H9 (cell line): ENCODE measurements around the gene TRIM61. TPM values are rescaled to one million over a fixed set of nuclear protein-coding genes. Genes with fewer than 3 reads are reported as not detected.

ENCODE experiments used
- DNase-seq: peaks from one replicate; pipeline ENCODE4 v3.0.0-alpha.2; 2017
- H2AFZ ChIP-seq: one replicate; pipeline ENCODE4 v1.6.1; 2013; ENCODE audit warnings: mild to moderate bottlenecking, low read length, control low read depth, moderate library complexity
- H2AK5ac ChIP-seq: 2 replicates; pipeline ENCODE4 v1.6.1; 2013; ENCODE audit warnings: low read length, control low read depth, mixed read lengths; ENCODE audit not compliant: insufficient read length
- H2BK120ac ChIP-seq: one replicate; pipeline ENCODE4 v1.6.1; 2013; ENCODE audit warnings: low read depth, mild to moderate bottlenecking, low read length, control low read depth, inconsistent platforms; ENCODE audit not compliant: poor library complexity, severe bottlenecking
- H2BK12ac ChIP-seq: 2 replicates; pipeline ENCODE4 v1.6.1; 2013; ENCODE audit warnings: low read length, control low read depth, mixed read lengths, low read depth; ENCODE audit not compliant: insufficient read length
- H2BK15ac ChIP-seq: 2 replicates; pipeline ENCODE4 v1.6.1; 2013; ENCODE audit warnings: low read depth, low read length, control low read depth
- H2BK20ac ChIP-seq: one replicate; pipeline ENCODE4 v1.6.1; 2013; ENCODE audit warnings: low read depth, mild to moderate bottlenecking, low read length, control low read depth, inconsistent platforms; ENCODE audit not compliant: poor library complexity, severe bottlenecking
- H2BK5ac ChIP-seq: 2 replicates; pipeline ENCODE4 v1.6.1; 2013; ENCODE audit warnings: low read length, control low read depth, mixed read lengths; ENCODE audit not compliant: insufficient read length
- H3K14ac ChIP-seq: 2 replicates; pipeline ENCODE4 v1.6.1; 2013; ENCODE audit warnings: low read length, control low read depth; ENCODE audit not compliant: insufficient read depth
- H3K18ac ChIP-seq: 2 replicates; pipeline ENCODE4 v1.6.1; 2013; ENCODE audit warnings: low read depth, mild to moderate bottlenecking, mixed read lengths, low read length, control low read depth; ENCODE audit not compliant: insufficient read length
- H3K23ac ChIP-seq: 2 replicates; pipeline ENCODE4 v1.6.1; 2013; ENCODE audit warnings: low read length, control low read depth, mixed read lengths, low read depth; ENCODE audit not compliant: insufficient read length
- H3K23me2 ChIP-seq: 2 replicates; pipeline ENCODE4 v1.6.1; 2013; ENCODE audit warnings: low read depth, mild to moderate bottlenecking, mixed read lengths, low read length, control low read depth; ENCODE audit not compliant: insufficient read length, poor library complexity, severe bottlenecking
- H3K27ac ChIP-seq: 2 replicates; pipeline ENCODE4 v1.5.1; 2013; ENCODE audit warnings: low read length, control low read depth, mixed read lengths, low read depth; ENCODE audit not compliant: insufficient read length
- H3K27me3 ChIP-seq: 2 replicates; pipeline ENCODE4 v1.6.1; 2013; ENCODE audit warnings: low read length, control low read depth, inconsistent platforms; ENCODE audit not compliant: insufficient read depth
- H3K4ac ChIP-seq: 2 replicates; pipeline ENCODE4 v1.6.1; 2013; ENCODE audit warnings: low read depth, mild to moderate bottlenecking, control low read depth, inconsistent platforms, low read length, moderate library complexity
- H3K4me1 ChIP-seq: 2 replicates; pipeline ENCODE4 v1.6.1; 2013; ENCODE audit warnings: low read length, control low read depth, inconsistent platforms; ENCODE audit not compliant: insufficient read depth
- H3K4me2 ChIP-seq: 2 replicates; pipeline ENCODE4 v1.6.1; 2013; ENCODE audit warnings: low read length, control low read depth, mixed read lengths; ENCODE audit not compliant: insufficient read length, insufficient read depth
- H3K56ac ChIP-seq: 2 replicates; pipeline ENCODE4 v1.6.1; 2013; ENCODE audit warnings: low read depth, mild to moderate bottlenecking, mixed read lengths, low read length, control low read depth; ENCODE audit not compliant: insufficient read length
- H3K79me1 ChIP-seq: 2 replicates; pipeline ENCODE4 v1.6.1; 2013; ENCODE audit warnings: low read depth, mild to moderate bottlenecking, moderate library complexity, low read length, control low read depth, inconsistent platforms; ENCODE audit not compliant: insufficient read depth, poor library complexity, severe bottlenecking
- H3K79me2 ChIP-seq: 2 replicates; pipeline ENCODE4 v1.6.1; 2013; ENCODE audit warnings: low read length, control low read depth, inconsistent platforms; ENCODE audit not compliant: insufficient read depth
- H3K9ac ChIP-seq: 2 replicates; pipeline ENCODE4 v1.6.1; 2013; ENCODE audit warnings: low read length, control low read depth, mixed read lengths; ENCODE audit not compliant: insufficient read length; ENCODE audit errors: extremely low read depth
- H3K9me3 ChIP-seq: one replicate; pipeline ENCODE4 v1.6.1; 2013; ENCODE audit warnings: low read depth, low read length, inconsistent platforms; ENCODE audit not compliant: control insufficient read depth
- H3T11ph ChIP-seq: one replicate; pipeline ENCODE4 v1.6.1; 2013; ENCODE audit warnings: mild to moderate bottlenecking, low read length, control low read depth, inconsistent platforms
- H4K20me1 ChIP-seq: one replicate; pipeline ENCODE4 v1.6.1; 2013; ENCODE audit not compliant: control insufficient read depth, insufficient read length, insufficient read depth
- H4K5ac ChIP-seq: 2 replicates; pipeline ENCODE4 v1.6.1; 2013; ENCODE audit warnings: low read depth, mild to moderate bottlenecking, mixed read lengths, low read length, control low read depth; ENCODE audit not compliant: insufficient read length
- H4K8ac ChIP-seq: replicated peaks from 2 replicates; pipeline ENCODE4 v1.6.1; 2013; ENCODE audit warnings: low read length, control low read depth, mixed read lengths, low read depth; ENCODE audit not compliant: insufficient read length
- H4K91ac ChIP-seq: 2 replicates; pipeline ENCODE4 v1.6.1; 2013; ENCODE audit warnings: low read depth, mild to moderate bottlenecking, moderate library complexity, mixed read lengths, low read length, control low read depth; ENCODE audit not compliant: insufficient read length
- H3K27ac Mint-ChIP-seq, 3 experiments: 2 replicates in 2 of 3; 3 replicates in 1 of 3; pipeline ENCODE4 v1.8.0; 2020 to 2021; ENCODE audit warnings: mixed read lengths in 3 of 3, mild to moderate bottlenecking in 1 of 3, moderate library complexity in 1 of 3
- H3K27me3 Mint-ChIP-seq: 2 replicates; pipeline ENCODE4 v1.8.0; 2021; ENCODE audit warnings: low read depth, mild to moderate bottlenecking, moderate library complexity, mixed read lengths
- H3K36me3 Mint-ChIP-seq, 3 experiments: 2 replicates in 2 of 3; 3 replicates in 1 of 3; pipeline ENCODE4 v1.8.0; 2020 to 2021; ENCODE audit warnings: low read depth in 3 of 3, mixed read lengths in 3 of 3; ENCODE audit not compliant: insufficient read depth in 1 of 3
- H3K4me1 Mint-ChIP-seq, 2 experiments: 2 replicates each; pipeline ENCODE4 v1.8.0; 2020; ENCODE audit warnings: mixed read lengths in 2 of 2
- H3K4me3 Mint-ChIP-seq, 2 experiments: 2 replicates in 1 of 2; 3 replicates in 1 of 2; pipeline ENCODE4 v1.8.0; 2020 to 2021; ENCODE audit warnings: mild to moderate bottlenecking in 2 of 2, mixed read lengths in 2 of 2, moderate library complexity in 1 of 2
- H3K9me3 Mint-ChIP-seq, 2 experiments: 2 replicates in 1 of 2; 3 replicates in 1 of 2; pipeline ENCODE4 v1.8.0; 2020; ENCODE audit warnings: mild to moderate bottlenecking in 2 of 2, mixed read lengths in 2 of 2, moderate library complexity in 1 of 2
- CTCF ChIP-seq: fragments of 200-600 bp; sonication (generic); conservative IDR thresholded peaks from 3 replicates; pipeline ENCODE4 v1.8.0; 2021; ENCODE audit warnings: antibody characterized with exemption, mild to moderate bottlenecking
- WGBS: extraction: QIAGEN DNeasy Blood & Tissue Kit; methylation state at CpG from one replicate; pipeline ENCODE4 v1.1.7; 2013; ENCODE audit warnings: missing lambda C conversion rate, low lambda C conversion rate, mixed read lengths; ENCODE audit not compliant: insufficient read length; ENCODE audit errors: extremely low coverage; 5-methylcytosine and 5-hydroxymethylcytosine counted together
- total RNA-seq: library from RNA; stranded (reverse); gene quantifications from 2 replicates; pipeline ENCODE4 v1.2.1, GENCODE V29; 2021

TRIM61 gene
- total RNA-seq, 1 experiment from 2014 or later, result 0.52 TPM

GRCh38 chr4:164918956-164919355 lies 58.5 kb downstream of the TRIM61 start:
- Mint-ChIP-seq H3K27ac (no peak overlapping the region), H3K27me3 (no peaks in the 10 kb centered on the region), H3K4me1 (peaks cover 2% of the 10 kb centered on the region in 2 experiments; a peak in 3 of 4 replicates), H3K9me3 (no peaks in the 10 kb centered on the region), H3K4me3 (no peak overlapping the region), H3K36me3 (no peaks in the 10 kb centered on the region)
- H2BK12ac ChIP-seq, result no peak overlapping the region
- H4K20me1 ChIP-seq, result no peaks in the 10 kb centered on the region
- H4K8ac ChIP-seq, result no peak overlapping the region
- no peak overlapping the region for H2BK20ac ChIP-seq
- no peak overlapping the region for H3K27ac ChIP-seq
- no peak overlapping the region for H3K23ac ChIP-seq
- H3K4me2 ChIP-seq, result no peak overlapping the region
- H4K5ac ChIP-seq, result no peak overlapping the region
- no peak overlapping the region for H2AK5ac ChIP-seq
- H3K27me3 ChIP-seq, result no peaks in the 10 kb centered on the region
- H4K91ac ChIP-seq, result no peak overlapping the region
- no peak overlapping the region for H2BK120ac ChIP-seq
- H3K4me1 ChIP-seq, result no peaks in the 10 kb centered on the region
- H3K4ac ChIP-seq, result no peak overlapping the region
- H3K79me1 ChIP-seq, result no peaks in the 10 kb centered on the region
- no CpG with 5 or more reads among the region's 3 CpGs for WGBS
- H2AFZ ChIP-seq, result no peak overlapping the region
- H2BK5ac ChIP-seq, result no peak overlapping the region
- no peak overlapping the region for H3K14ac ChIP-seq
- no peak overlapping the region for H3T11ph ChIP-seq
- no peak for DNase-seq
- no peaks in the 10 kb centered on the region for H3K23me2 ChIP-seq
- no peak overlapping the region for H3K56ac ChIP-seq
- no peak overlapping the region for H3K18ac ChIP-seq
- no peak for TF ChIP-seq CTCF
- H3K9me3 ChIP-seq, result no peaks in the 10 kb centered on the region
- H3K9ac ChIP-seq, result no peak overlapping the region
- no peak overlapping the region for H2BK15ac ChIP-seq
- H3K79me2 ChIP-seq, result no peaks in the 10 kb centered on the region

Other genes with a start within 250 kb of the TRIM61 start
- not detected in 2 replicates for gene SMIM31, start 223.5 kb downstream of the TRIM61 start, total RNA-seq
- gene APELA, start 100.5 kb downstream of the TRIM61 start, total RNA-seq, result 135 and 140 TPM in 2 replicates
- gene TRIM60, start 54.3 kb upstream of the TRIM61 start, total RNA-seq, result not detected in 2 replicates
- gene TRIM75, start 76.2 kb upstream of the TRIM61 start, total RNA-seq, result not detected in 2 replicates
- 8.3 and 9.3 TPM in 2 replicates for gene TMEM192, start 135.2 kb upstream of the TRIM61 start, total RNA-seq
- 14.3 and 14.4 TPM in 2 replicates for gene KLHL2, start 229.9 kb upstream of the TRIM61 start, total RNA-seq